Thoracic aorta (tissue), 2 donors: ENCODE data around the gene ZDHHC24. TPM values are rescaled to one million over a fixed set of nuclear protein-coding genes. Genes with fewer than 3 reads are reported as not detected.

Experiments used
- ATAC-seq: fragments of 150-250 bp; one replicate; pipeline ENCODE4 v1.8.0; 2017; ENCODE audit warnings: low read depth; ENCODE audit not compliant: insufficient number of reproducible peaks, low FRiP score
- DNase-seq: peaks from one replicate; pipeline ENCODE4 v3.0.0-alpha.2; 2020; ENCODE audit warnings: low spot score
- H3K27ac ChIP-seq, 2 donors: fragments of 200-600 bp; sonication (generic); 1 replicate in 1 of 2; 2 replicates in 1 of 2; pipeline ENCODE4 v1.5.1; 2016; ENCODE audit warnings: mild to moderate bottlenecking in 2 of 2, moderate library complexity in 2 of 2
- H3K27me3 ChIP-seq: fragments of 200-600 bp; sonication (generic); replicated peaks from 2 replicates; pipeline ENCODE4 v1.6.0; 2016; ENCODE audit warnings: mild to moderate bottlenecking; ENCODE audit not compliant: insufficient read depth
- H3K36me3 ChIP-seq: fragments of 200-600 bp; sonication (generic); one replicate; pipeline ENCODE4 v1.5.1; 2016
- H3K4me1 ChIP-seq, 2 donors: fragments of 200-600 bp; sonication (generic); 1 replicate in 1 of 2; 2 replicates in 1 of 2; pipeline versions ENCODE4 v1.5.1 to v1.6.0; 2016; ENCODE audit warnings: low read depth in 2 of 2, mild to moderate bottlenecking in 1 of 2; ENCODE audit not compliant: control insufficient read depth in 1 of 2
- H3K4me3 ChIP-seq: fragments of 200-600 bp; sonication (generic); 2 replicates; pipeline ENCODE4 v1.5.1; 2016; ENCODE audit warnings: mild to moderate bottlenecking
- H3K9me3 ChIP-seq: fragments of 200-600 bp; sonication (generic); 2 replicates; pipeline ENCODE4 v1.5.1; 2016
- CTCF ChIP-seq: fragments of 200-600 bp; sonication (generic); IDR thresholded peaks from one replicate; pipeline ENCODE4 v1.5.1; 2019; ENCODE audit warnings: antibody characterized with exemption
- total RNA-seq, 2 donors: library from RNA; depleted of rRNA; stranded (reverse); fragments of >200 nt; gene quantifications; one replicate each; pipeline versions ENCODE4 v1.1.0 to v1.2.3, GENCODE V29; 2016

Gene ZDHHC24
- total RNA-seq, 2 donors from 2014 or later = 10.2 to 15.7 TPM

GRCh38 chr11:66529069-66529468 lies 16.8 kb downstream of the ZDHHC24 start:
- no peak for ATAC-seq
- Histone ChIP-seq H3K9me3 (no peaks in the 10 kb centered on the region), H3K4me3 (no peak overlapping the region), H3K36me3 (no peaks in the 10 kb centered on the region), H3K27ac (no peak overlapping the region), H3K4me1 (no peaks in the 10 kb centered on the region), H3K27me3 (no peaks in the 10 kb centered on the region)
- TF ChIP-seq CTCF = no peak
- no peak for DNase-seq

- no peak for TF ChIP-seq CTCF
- Histone ChIP-seq H3K4me3 (no peak overlapping the region), H3K9me3 (no peaks in the 10 kb centered on the region), H3K36me3 (peaks cover 18% of the 10 kb centered on the region), H3K27ac (no peak overlapping the region), H3K27me3 (no peaks in the 10 kb centered on the region), H3K4me1 (no peaks in the 10 kb centered on the region)
- ATAC-seq = no peak
- no peak for DNase-seq
Measured at GRCh38 chr11:66524304-66525040, 21.4 kb downstream of the ZDHHC24 start.

GRCh38 chr11:66523611-66524010 lies 22.2 kb downstream of the ZDHHC24 start:
- Histone ChIP-seq H3K4me3 (no peak overlapping the region), H3K36me3 (peaks cover 18% of the 10 kb centered on the region), H3K9me3 (no peaks in the 10 kb centered on the region), H3K27ac (no peak overlapping the region), H3K27me3 (no peaks in the 10 kb centered on the region), H3K4me1 (no peaks in the 10 kb centered on the region)
- TF ChIP-seq CTCF = no peak
- ATAC-seq (no peak), DNase-seq (no peak)

GRCh38 chr11:66510990-66511339 lies 34.9 kb downstream of the ZDHHC24 start:
- ATAC-seq (no peak), DNase-seq (no peak)
- TF ChIP-seq CTCF = no peak
- Histone ChIP-seq H3K4me3 (peak overlapping the region; percentile 90), H3K27me3 (no peaks in the 10 kb centered on the region), H3K4me1 (peaks cover 10 to 13% of the 10 kb centered on the region in 2 donors), H3K36me3 (peaks cover 7% of the 10 kb centered on the region), H3K9me3 (no peaks in the 10 kb centered on the region), H3K27ac (no peak overlapping the region)

GRCh38 chr11:66510271-66510989 lies 35.4 kb downstream of the ZDHHC24 start, which contains the start of gene BBS1:
Gene BBS1 (plus strand): TSS chr11:66510635. CDS start chr11:66510660, 25 bp downstream.
- H3K9me3 ChIP-seq = no peaks in the 10 kb centered on the region
- H3K27me3 ChIP-seq = no peaks in the 10 kb centered on the region
- ATAC-seq (peak; percentile 69), DNase-seq (peak; percentile 63)
- peaks cover 10 to 13% of the 10 kb centered on the region in 2 donors for H3K4me1 ChIP-seq
- peak within 1 kb of the TSS; percentile 33 to 72 for H3K27ac ChIP-seq
- TF ChIP-seq CTCF = no peak
- H3K4me3 ChIP-seq = peak within 1 kb of the TSS; percentile 90
- H3K36me3 ChIP-seq = peaks cover 7% of the 10 kb centered on the region
